K562 (cell line): ENCODE data around the gene CHCHD1. TPM values are rescaled to one million over a fixed set of nuclear protein-coding genes. Genes with fewer than 3 reads are reported as not detected.

Experiments
- FOXA3 ChIP-seq, 2 experiments: fragments of 450-650 bp in 1 of 2; sonication (generic) in 1 of 2; formaldehyde crosslinking; IDR thresholded peaks in 1 of 2; conservative IDR thresholded peaks in 1 of 2; 2 replicates each; pipeline versions ENCODE4 v1.4.0 to v1.8.0; 2020 to 2022; ENCODE audit warnings: mild to moderate bottlenecking in 2 of 2, missing genetic modification reagents in 1 of 2
- FOXM1 ChIP-seq, 2 experiments: fragments of 450-650 bp in 1 of 2; sonication (generic) in 1 of 2; formaldehyde crosslinking in 1 of 2; IDR thresholded peaks; 2 replicates each; pipeline versions ENCODE4 v1.6.1 to v1.9.0; 2017 to 2022; ENCODE audit warnings: low read depth in 2 of 2, mild to moderate bottlenecking in 2 of 2, missing genetic modification reagents in 1 of 2, moderate library complexity in 1 of 2
- POLR2AphosphoS2 ChIP-seq: IDR thresholded peaks from 2 replicates; pipeline ENCODE4 v1.6.1; 2012; ENCODE audit warnings: low read length, improper control_type of control experiment
- SMAD3 ChIP-seq: fragments of 450-650 bp; formaldehyde crosslinking; conservative IDR thresholded peaks from 2 replicates; pipeline ENCODE4 v1.4.0; 2020; ENCODE audit warnings: mild to moderate bottlenecking
- ZNF695 ChIP-seq: fragments of 450-650 bp; formaldehyde crosslinking; IDR thresholded peaks from 2 replicates; pipeline ENCODE4 v1.4.0; 2020; ENCODE audit warnings: mild to moderate bottlenecking, moderate library complexity
- ZNF696 ChIP-seq: fragments of 250-450 bp; sonication (Bioruptor Pico); conservative IDR thresholded peaks from 2 replicates; pipeline ENCODE4 v1.4.0; 2020; ENCODE audit warnings: mild to moderate bottlenecking, moderate library complexity
- ZNF830 ChIP-seq: fragments of 250-450 bp; sonication (Bioruptor Pico); IDR thresholded peaks from 2 replicates; pipeline ENCODE4 v1.5.0; 2021; ENCODE audit warnings: mild to moderate bottlenecking
- polyA plus RNA-seq, 8 experiments: library from polyadenylated mRNA; depleted of rRNA in 4 of 8; stranded (reverse) in 5 of 8; unstranded in 3 of 8; fragments of >200 nt; fragmentation: Nextera tagmentation in 2 of 8; fragmentation: Illumina TruSeq in 1 of 8; extraction: Ambion mirVana in 2 of 8; extraction: Trizol in 1 of 8; gene quantifications; 2 replicates each; pipeline versions ENCODE4 v1.2.1 to v1.2.3, GENCODE V29; 2011 to 2014; ENCODE audit warnings: inconsistent platforms in 1 of 8, missing spikeins in 1 of 8
- total RNA-seq, 7 experiments: library from RNA; depleted of rRNA in 6 of 7; stranded (reverse); fragments of >200 nt in 6 of 7; fragmentation: Illumina TruSeq in 2 of 7; extraction: Trizol in 2 of 7; gene quantifications; 2 replicates each; pipeline versions ENCODE4 v1.2.1 to v1.2.3, GENCODE V29; 2011 to 2021; ENCODE audit warnings: low replicate concordance in 1 of 7
- TF ChIP-seq, protein P1 (sequence below): fragments of 200-800 bp; sonication (Bioruptor generic); IDR thresholded peaks from 2 replicates; pipeline ENCODE4 v1.6.1; 2017; ENCODE audit warnings: missing genetic modification characterization, missing compliant biosample characterization
- TF ChIP-seq, protein P2 (sequence below): fragments of 450-650 bp; formaldehyde crosslinking; IDR thresholded peaks from 2 replicates; pipeline ENCODE4 v1.4.0; 2022; ENCODE audit warnings: missing genetic modification characterization
- TF ChIP-seq, protein P3 (sequence below): sonication (generic); formaldehyde crosslinking; IDR thresholded peaks from 2 replicates; pipeline ENCODE4 v1.8.0; 2022; ENCODE audit warnings: missing genetic modification reagents, mild to moderate bottlenecking, moderate library complexity, borderline replicate concordance
- TF ChIP-seq, protein P4 (sequence below), 2 experiments: fragments of 450-650 bp in 1 of 2; sonication (generic) in 1 of 2; formaldehyde crosslinking; conservative IDR thresholded peaks; 2 replicates each; pipeline versions ENCODE4 v1.4.0 to v1.8.1; 2020 to 2022; ENCODE audit warnings: mild to moderate bottlenecking in 1 of 2, missing genetic modification reagents in 1 of 2
- TF ChIP-seq, protein P5 (sequence below): sonication (generic); formaldehyde crosslinking; IDR thresholded peaks from 2 replicates; pipeline ENCODE4 v1.8.0; 2022; ENCODE audit warnings: mild to moderate bottlenecking, missing genetic modification reagents
- TF ChIP-seq, protein P6 (sequence below), 2 experiments: IDR thresholded peaks; 2 replicates each; pipeline ENCODE4 v1.6.1; 2012; ENCODE audit warnings: improper control_type of control experiment in 2 of 2, low read depth in 2 of 2, low read length in 2 of 2, borderline replicate concordance in 1 of 2
- TF ChIP-seq, protein P7 (sequence below): sonication (generic); formaldehyde crosslinking; IDR thresholded peaks from 2 replicates; pipeline ENCODE4 v1.8.1; 2023; ENCODE audit warnings: mild to moderate bottlenecking, missing genetic modification reagents

The CHCHD1 gene
- total and polyA plus RNA-seq, 9 of the 15 experiments (the other 6 are each of a cell fraction or from before 2014, with no cell fraction given), result 52.9 to 126 (median 83.4) TPM

DNA sequence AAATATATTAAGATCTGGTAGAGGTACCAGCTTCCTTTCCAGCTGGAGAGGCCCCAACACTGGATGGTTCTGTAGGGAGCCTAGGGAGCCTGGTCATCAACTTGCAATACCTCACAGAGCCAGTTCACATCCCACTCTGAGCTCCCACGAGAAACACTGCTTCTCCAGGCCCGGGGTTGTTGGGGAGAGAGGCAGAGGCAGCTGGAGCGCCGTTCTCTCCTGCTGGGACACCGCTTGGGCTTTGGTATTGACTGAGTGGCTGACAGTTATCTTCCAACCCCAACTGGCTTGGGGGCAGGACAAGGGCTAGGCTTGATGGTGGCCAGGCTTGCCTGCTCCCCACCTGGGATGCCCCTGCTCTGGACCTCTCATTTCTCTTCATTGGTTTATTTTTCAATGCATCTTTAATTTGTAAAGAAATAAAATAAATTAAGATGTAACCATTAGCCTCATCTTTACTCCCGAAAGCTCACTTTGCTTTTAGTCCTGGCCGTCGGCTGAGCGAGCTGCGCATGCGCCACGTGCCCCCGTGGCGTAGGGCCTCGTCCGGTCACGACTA, 10.0 kb upstream of the CHCHD1 start (continued):
- TF ChIP-seq, protein P1, sequence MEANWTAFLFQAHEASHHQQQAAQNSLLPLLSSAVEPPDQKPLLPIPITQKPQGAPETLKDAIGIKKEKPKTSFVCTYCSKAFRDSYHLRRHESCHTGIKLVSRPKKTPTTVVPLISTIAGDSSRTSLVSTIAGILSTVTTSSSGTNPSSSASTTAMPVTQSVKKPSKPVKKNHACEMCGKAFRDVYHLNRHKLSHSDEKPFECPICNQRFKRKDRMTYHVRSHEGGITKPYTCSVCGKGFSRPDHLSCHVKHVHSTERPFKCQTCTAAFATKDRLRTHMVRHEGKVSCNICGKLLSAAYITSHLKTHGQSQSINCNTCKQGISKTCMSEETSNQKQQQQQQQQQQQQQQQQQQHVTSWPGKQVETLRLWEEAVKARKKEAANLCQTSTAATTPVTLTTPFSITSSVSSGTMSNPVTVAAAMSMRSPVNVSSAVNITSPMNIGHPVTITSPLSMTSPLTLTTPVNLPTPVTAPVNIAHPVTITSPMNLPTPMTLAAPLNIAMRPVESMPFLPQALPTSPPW (CRISPR knock-in tag), result no peak
- TF ChIP-seq POLR2AphosphoS2, result no peak
- TF ChIP-seq ZNF696 (CRISPR knock-in tag), result 0 out of 2 replicates have a peak, but pooled peaks have one; percentile 66
- TF ChIP-seq ZNF695 (CRISPR knock-in tag), result no peak
- TF ChIP-seq, protein P2, sequence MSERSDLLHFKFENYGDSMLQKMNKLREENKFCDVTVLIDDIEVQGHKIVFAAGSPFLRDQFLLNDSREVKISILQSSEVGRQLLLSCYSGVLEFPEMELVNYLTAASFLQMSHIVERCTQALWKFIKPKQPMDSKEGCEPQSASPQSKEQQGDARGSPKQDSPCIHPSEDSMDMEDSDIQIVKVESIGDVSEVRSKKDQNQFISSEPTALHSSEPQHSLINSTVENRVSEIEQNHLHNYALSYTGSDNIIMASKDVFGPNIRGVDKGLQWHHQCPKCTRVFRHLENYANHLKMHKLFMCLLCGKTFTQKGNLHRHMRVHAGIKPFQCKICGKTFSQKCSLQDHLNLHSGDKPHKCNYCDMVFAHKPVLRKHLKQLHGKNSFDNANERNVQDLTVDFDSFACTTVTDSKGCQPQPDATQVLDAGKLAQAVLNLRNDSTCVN (CRISPR knock-in tag), result no peak
- TF ChIP-seq SMAD3 (CRISPR knock-in tag), result 0 out of 2 replicates have a peak, but pooled peaks have one; percentile 33
- TF ChIP-seq, protein P3, sequence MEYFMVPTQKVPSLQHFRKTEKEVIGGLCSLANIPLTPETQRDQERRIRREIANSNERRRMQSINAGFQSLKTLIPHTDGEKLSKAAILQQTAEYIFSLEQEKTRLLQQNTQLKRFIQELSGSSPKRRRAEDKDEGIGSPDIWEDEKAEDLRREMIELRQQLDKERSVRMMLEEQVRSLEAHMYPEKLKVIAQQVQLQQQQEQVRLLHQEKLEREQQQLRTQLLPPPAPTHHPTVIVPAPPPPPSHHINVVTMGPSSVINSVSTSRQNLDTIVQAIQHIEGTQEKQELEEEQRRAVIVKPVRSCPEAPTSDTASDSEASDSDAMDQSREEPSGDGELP, result 0 out of 2 replicates have a peak, but pooled peaks have one; percentile 3
- TF ChIP-seq, protein P4, sequence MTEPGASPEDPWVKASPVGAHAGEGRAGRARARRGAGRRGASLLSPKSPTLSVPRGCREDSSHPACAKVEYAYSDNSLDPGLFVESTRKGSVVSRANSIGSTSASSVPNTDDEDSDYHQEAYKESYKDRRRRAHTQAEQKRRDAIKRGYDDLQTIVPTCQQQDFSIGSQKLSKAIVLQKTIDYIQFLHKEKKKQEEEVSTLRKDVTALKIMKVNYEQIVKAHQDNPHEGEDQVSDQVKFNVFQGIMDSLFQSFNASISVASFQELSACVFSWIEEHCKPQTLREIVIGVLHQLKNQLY (CRISPR knock-in tag; conservative IDR thresholded peaks at IDR 0.05), result no peak
- TF ChIP-seq FOXA3 (CRISPR knock-in tag; conservative IDR thresholded peaks at IDR 0.05 in 1 of 2, IDR thresholded peaks at IDR 0.05 in 1 of 2), result peak in 1 of 2 experiments; percentile 65; a peak in 1 of 4 replicates
- TF ChIP-seq, protein P5, sequence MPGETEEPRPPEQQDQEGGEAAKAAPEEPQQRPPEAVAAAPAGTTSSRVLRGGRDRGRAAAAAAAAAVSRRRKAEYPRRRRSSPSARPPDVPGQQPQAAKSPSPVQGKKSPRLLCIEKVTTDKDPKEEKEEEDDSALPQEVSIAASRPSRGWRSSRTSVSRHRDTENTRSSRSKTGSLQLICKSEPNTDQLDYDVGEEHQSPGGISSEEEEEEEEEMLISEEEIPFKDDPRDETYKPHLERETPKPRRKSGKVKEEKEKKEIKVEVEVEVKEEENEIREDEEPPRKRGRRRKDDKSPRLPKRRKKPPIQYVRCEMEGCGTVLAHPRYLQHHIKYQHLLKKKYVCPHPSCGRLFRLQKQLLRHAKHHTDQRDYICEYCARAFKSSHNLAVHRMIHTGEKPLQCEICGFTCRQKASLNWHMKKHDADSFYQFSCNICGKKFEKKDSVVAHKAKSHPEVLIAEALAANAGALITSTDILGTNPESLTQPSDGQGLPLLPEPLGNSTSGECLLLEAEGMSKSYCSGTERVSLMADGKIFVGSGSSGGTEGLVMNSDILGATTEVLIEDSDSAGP (CRISPR knock-in tag), result no peak
- TF ChIP-seq, protein P6, sequence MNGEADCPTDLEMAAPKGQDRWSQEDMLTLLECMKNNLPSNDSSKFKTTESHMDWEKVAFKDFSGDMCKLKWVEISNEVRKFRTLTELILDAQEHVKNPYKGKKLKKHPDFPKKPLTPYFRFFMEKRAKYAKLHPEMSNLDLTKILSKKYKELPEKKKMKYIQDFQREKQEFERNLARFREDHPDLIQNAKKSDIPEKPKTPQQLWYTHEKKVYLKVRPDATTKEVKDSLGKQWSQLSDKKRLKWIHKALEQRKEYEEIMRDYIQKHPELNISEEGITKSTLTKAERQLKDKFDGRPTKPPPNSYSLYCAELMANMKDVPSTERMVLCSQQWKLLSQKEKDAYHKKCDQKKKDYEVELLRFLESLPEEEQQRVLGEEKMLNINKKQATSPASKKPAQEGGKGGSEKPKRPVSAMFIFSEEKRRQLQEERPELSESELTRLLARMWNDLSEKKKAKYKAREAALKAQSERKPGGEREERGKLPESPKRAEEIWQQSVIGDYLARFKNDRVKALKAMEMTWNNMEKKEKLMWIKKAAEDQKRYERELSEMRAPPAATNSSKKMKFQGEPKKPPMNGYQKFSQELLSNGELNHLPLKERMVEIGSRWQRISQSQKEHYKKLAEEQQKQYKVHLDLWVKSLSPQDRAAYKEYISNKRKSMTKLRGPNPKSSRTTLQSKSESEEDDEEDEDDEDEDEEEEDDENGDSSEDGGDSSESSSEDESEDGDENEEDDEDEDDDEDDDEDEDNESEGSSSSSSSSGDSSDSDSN (IDR thresholded peaks at IDR 0.05; ENCODE audit: borderline replicate concordance in 1 of 2, low read depth in 2 of 2, low read length in 2 of 2), result peak; percentile 54 to 64; a peak in 1 of 4 replicates
- TF ChIP-seq ZNF830 (CRISPR knock-in tag), result no peak
- no peak for TF ChIP-seq FOXM1 (IDR thresholded peaks at IDR 0.05; ENCODE audit: low read depth)
- TF ChIP-seq FOXM1 (CRISPR knock-in tag; IDR thresholded peaks at IDR 0.05; ENCODE audit: low read depth), result no peak
- TF ChIP-seq, protein P7, sequence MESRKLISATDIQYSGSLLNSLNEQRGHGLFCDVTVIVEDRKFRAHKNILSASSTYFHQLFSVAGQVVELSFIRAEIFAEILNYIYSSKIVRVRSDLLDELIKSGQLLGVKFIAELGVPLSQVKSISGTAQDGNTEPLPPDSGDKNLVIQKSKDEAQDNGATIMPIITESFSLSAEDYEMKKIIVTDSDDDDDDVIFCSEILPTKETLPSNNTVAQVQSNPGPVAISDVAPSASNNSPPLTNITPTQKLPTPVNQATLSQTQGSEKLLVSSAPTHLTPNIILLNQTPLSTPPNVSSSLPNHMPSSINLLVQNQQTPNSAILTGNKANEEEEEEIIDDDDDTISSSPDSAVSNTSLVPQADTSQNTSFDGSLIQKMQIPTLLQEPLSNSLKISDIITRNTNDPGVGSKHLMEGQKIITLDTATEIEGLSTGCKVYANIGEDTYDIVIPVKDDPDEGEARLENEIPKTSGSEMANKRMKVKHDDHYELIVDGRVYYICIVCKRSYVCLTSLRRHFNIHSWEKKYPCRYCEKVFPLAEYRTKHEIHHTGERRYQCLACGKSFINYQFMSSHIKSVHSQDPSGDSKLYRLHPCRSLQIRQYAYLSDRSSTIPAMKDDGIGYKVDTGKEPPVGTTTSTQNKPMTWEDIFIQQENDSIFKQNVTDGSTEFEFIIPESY (CRISPR knock-in tag), result no peak; the same call in 1 of the 2 replicates
